Endothelial cell of umbilical vein (primary cell): ENCODE data around the gene FGFR4.

Experiments
- CTCF ChIP-seq, 2 donors: IDR thresholded peaks; 1 replicate in 1 of 2; 2 replicates in 1 of 2; pipeline ENCODE4 v1.5.1; 2011; ENCODE audit warnings: low read length in 2 of 2, mild to moderate bottlenecking in 2 of 2, moderate library complexity in 2 of 2, control low read depth in 1 of 2, inconsistent platforms in 1 of 2, low read depth in 1 of 2; ENCODE audit not compliant: insufficient read depth in 1 of 2; ENCODE audit errors: extremely low read depth in 1 of 2
- JUN ChIP-seq: IDR thresholded peaks from 2 replicates; pipeline ENCODE4 v1.6.1; 2011; ENCODE audit warnings: borderline replicate concordance, low read depth; ENCODE audit not compliant: insufficient read length, insufficient read depth
- MAX ChIP-seq: IDR thresholded peaks from 2 replicates; pipeline ENCODE4 v1.6.1; 2011; ENCODE audit not compliant: insufficient read depth, insufficient read length
- POLR2A ChIP-seq: IDR thresholded peaks from 2 replicates; pipeline ENCODE4 v1.6.1; 2012; ENCODE audit warnings: low read depth, mild to moderate bottlenecking, control low read depth, low read length
- POLR2AphosphoS5 ChIP-seq: IDR thresholded peaks from 2 replicates; pipeline ENCODE4 v1.6.1; 2012; ENCODE audit warnings: low read depth, mild to moderate bottlenecking, control low read depth, low read length, moderate library complexity; ENCODE audit not compliant: insufficient read depth

- no peak for TF ChIP-seq POLR2A
- TF ChIP-seq MAX: no peak
- TF ChIP-seq CTCF (IDR thresholded peaks at IDR 0.05; ENCODE audit: extremely low read depth in 1 of 2, insufficient read depth in 1 of 2, low read depth in 1 of 2, low read length in 2 of 2): no peak
- TF ChIP-seq POLR2AphosphoS5: no peak
- TF ChIP-seq JUN: no peak
These were observed 35.9 kb downstream of the FGFR4 start for GRCh38 chr5:177122566-177122965.
